Right atrium auricular region (tissue), 2 donors: Measurements from ENCODE around the gene RTL10. TPM values are rescaled to one million over a fixed set of nuclear protein-coding genes. Genes with fewer than 3 reads are reported as not detected.

Source experiments
- DNase-seq: peaks from one replicate; pipeline ENCODE4 v3.0.0-alpha.2; 2019; ENCODE audit warnings: low spot score
- H3K27ac ChIP-seq, 2 donors: fragments of 200-600 bp; sonication (generic); 1 replicate in 1 of 2; 2 replicates in 1 of 2; pipeline ENCODE4 v1.5.1; 2016 to 2019
- H3K27me3 ChIP-seq, 2 donors: fragments of 200-600 bp; sonication (generic); one replicate each; pipeline versions ENCODE4 v1.5.1 to v1.6.0; 2017 to 2019
- H3K36me3 ChIP-seq: fragments of 200-600 bp; sonication (generic); one replicate; pipeline ENCODE4 v1.5.1; 2016
- H3K4me1 ChIP-seq, 2 donors: fragments of 200-600 bp; sonication (generic); one replicate each; pipeline versions ENCODE4 v1.5.1 to v1.6.0; 2017 to 2019
- H3K4me3 ChIP-seq, 2 donors: fragments of 200-600 bp; sonication (generic); 1 replicate in 1 of 2; 2 replicates in 1 of 2; pipeline ENCODE4 v1.5.1; 2017 to 2019; ENCODE audit warnings: mild to moderate bottlenecking in 1 of 2, moderate library complexity in 1 of 2
- H3K9me3 ChIP-seq, 2 donors: fragments of 200-600 bp; sonication (generic); one replicate each; pipeline ENCODE4 v1.5.1; 2019
- total RNA-seq, 2 donors: library from RNA; depleted of rRNA; stranded (reverse); fragments of >200 nt; gene quantifications; one replicate each; pipeline ENCODE4 v1.1.0, GENCODE V29; 2016
- TF ChIP-seq, protein P1 (sequence below), 2 donors: fragments of 200-600 bp; sonication (generic); IDR thresholded peaks; one replicate each; pipeline ENCODE4 v1.5.1; 2019; ENCODE audit warnings: antibody characterized with exemption in 2 of 2

The RTL10 gene
- total RNA-seq, 2 donors from 2014 or later: 7.9 to 8.1 TPM

DNA sequence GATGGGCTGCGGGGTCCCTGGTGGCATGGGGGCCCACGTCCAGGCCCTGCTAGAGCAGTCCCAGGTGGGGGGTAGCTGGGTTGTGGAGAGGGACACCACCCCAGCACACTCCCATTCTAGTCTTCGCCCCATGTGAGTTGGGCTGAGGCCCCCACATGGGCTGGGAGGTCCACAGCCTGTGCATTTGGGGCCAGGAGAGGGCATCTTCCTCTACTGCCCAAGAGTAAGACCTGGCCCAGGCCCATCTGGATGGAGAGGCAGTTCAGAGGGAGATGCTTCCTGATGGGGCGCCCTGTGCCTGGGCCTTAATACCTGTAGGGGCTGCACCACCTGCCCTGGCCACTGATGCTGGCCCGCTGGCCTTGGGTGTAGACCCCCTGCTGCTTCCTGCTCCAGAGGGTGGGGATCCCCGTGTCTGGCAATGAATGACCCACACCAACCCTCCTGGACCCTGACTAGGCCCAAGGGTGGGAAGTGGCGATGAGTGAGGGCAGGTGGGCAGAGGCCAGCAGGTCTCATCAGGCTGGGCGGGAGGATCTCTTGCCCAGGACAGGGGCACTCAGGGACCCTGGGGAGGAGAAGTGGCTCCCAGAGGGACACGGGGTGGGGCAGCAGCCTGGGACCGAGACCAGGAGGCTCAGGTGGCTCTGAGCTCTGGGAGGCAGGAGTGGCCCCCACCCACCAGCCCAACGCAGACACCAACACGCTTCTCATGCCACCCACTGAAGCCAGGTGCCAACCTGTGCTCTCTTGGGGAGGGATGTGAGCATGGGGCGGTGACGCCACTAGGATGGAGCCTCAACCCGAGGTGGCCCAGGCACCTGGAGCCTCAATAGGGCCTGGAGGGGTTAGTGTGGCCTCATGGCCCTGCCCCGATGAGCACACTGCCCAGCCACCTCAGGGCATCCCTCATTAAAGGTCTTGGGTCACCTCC, 17.4 kb upstream of the RTL10 start:
- Histone ChIP-seq H3K4me3 (no peak overlapping the region), H3K27ac (no peak overlapping the region), H3K9me3 (no peaks in the 10 kb centered on the region), H3K4me1 (peaks cover 0 to 26% of the 10 kb centered on the region in 2 donors), H3K36me3 (no peaks in the 10 kb centered on the region), H3K27me3 (no peaks in the 10 kb centered on the region)
- TF ChIP-seq, protein P1, sequence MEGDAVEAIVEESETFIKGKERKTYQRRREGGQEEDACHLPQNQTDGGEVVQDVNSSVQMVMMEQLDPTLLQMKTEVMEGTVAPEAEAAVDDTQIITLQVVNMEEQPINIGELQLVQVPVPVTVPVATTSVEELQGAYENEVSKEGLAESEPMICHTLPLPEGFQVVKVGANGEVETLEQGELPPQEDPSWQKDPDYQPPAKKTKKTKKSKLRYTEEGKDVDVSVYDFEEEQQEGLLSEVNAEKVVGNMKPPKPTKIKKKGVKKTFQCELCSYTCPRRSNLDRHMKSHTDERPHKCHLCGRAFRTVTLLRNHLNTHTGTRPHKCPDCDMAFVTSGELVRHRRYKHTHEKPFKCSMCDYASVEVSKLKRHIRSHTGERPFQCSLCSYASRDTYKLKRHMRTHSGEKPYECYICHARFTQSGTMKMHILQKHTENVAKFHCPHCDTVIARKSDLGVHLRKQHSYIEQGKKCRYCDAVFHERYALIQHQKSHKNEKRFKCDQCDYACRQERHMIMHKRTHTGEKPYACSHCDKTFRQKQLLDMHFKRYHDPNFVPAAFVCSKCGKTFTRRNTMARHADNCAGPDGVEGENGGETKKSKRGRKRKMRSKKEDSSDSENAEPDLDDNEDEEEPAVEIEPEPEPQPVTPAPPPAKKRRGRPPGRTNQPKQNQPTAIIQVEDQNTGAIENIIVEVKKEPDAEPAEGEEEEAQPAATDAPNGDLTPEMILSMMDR (IDR thresholded peaks at IDR 0.05): no peak
- DNase-seq: no peak

DNA sequence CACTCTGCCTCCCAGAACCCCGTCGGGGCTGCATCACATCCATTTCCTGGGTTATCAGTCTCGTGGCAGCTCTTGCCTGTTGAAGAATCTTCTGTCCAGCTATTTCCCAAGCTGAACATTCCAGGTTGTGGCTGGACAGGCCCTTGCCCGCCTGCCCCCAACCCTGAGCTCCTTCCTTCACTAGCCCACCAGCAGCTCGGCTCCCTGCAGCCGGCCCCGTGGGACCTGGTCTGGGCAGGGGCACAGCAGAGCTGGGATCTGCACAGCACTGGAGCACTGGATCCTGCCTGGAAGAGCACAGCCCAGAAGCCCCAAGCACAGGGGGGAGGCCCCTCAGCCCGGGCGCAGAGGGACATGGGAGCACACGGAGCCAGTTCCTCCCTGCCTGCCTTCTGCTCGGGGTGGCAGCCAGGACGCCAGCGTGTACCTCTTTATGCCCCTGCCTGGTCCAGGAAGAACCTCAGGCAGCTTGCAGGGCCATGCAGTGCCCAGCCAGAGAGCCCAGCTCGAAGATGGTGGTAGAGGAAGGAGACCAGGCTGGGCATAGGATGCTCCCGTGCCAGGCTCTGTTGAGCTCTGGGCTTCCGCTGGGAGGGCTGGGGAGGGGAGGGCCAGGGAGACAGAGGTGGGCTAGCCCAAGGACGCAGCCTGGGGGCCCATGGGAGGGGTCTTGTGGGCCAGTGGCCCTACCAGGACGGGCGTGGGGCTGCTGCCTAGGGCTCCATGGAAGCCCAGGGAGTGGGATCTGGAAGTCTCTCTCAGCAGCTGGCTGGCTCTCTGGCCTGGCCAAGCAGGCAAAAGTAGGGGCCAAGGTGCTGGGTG, 16.6 kb upstream of the RTL10 start:
- TF ChIP-seq, protein P1 (IDR thresholded peaks at IDR 0.05): no peak
- Histone ChIP-seq H3K27me3 (no peaks in the 10 kb centered on the region), H3K4me1 (peaks cover 0 to 26% of the 10 kb centered on the region in 2 donors), H3K27ac (no peak overlapping the region), H3K9me3 (no peaks in the 10 kb centered on the region), H3K36me3 (no peaks in the 10 kb centered on the region), H3K4me3 (no peak overlapping the region)
- no peak for DNase-seq

- no peaks in the 10 kb centered on the region for H3K36me3 ChIP-seq
- TF ChIP-seq, protein P1 (IDR thresholded peaks at IDR 0.05): no peak
- no peak for DNase-seq
- no peaks in the 10 kb centered on the region for H3K9me3 ChIP-seq
- no peak overlapping the region for H3K27ac ChIP-seq
- H3K27me3 ChIP-seq: no peaks in the 10 kb centered on the region
- H3K4me3 ChIP-seq: no peak overlapping the region
- H3K4me1 ChIP-seq: peaks cover 0 to 19% of the 10 kb centered on the region in 2 donors
These were observed 15.7 kb upstream of the RTL10 start for GRCh38 chr22:19870153-19871022.

DNA sequence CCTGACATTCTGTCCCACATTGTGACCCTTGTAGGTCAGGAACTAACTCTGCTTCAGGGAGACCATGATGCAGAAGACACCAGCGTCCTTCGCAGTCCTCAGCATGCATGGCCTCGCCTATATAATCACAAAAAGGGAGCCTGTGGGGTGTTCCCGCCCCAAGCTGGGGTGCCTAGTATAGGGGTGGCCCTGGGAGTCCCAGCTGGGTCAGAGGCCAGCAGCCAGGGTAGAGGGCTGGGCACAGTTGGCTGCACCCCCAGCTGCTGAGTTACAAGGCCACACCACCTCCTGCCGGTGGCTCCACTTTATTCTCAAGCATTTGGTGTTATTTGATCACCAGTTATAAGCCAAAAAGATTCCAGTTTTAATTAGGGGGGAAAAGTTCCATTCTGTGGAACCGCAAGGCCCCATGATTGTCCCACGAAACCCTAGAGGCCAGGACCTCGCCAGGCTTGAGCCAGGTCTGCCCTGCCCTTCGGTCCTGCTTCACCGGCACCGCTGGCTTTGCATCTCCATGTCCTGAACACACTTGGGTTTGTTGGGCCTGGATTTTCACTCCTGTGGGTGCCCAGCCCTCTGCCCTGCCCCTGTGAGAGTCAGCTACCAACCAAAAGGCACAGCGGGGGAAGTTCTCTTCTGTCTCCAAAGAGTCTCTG, 15.0 kb upstream of the RTL10 start:
- Histone ChIP-seq H3K27ac (no peak overlapping the region), H3K4me3 (no peak overlapping the region), H3K36me3 (no peaks in the 10 kb centered on the region), H3K27me3 (no peaks in the 10 kb centered on the region), H3K4me1 (peaks cover 0 to 11% of the 10 kb centered on the region in 2 donors), H3K9me3 (no peaks in the 10 kb centered on the region)
- no peak for DNase-seq
- TF ChIP-seq, protein P1 (IDR thresholded peaks at IDR 0.05): no peak
